HEK293 (cell line): ENCODE results near the gene OSBPL1A.

Experiments
- CTCF ChIA-PET: fragments of 350-600 bp; formaldehyde crosslinking; extraction: SDS; loops from one replicate; lab custom pipeline; 2021; ENCODE audit warnings: antibody characterized with exemption; lab: Yijun Ruan, JAX
- POLR2A ChIA-PET: fragments of 300-600 bp; formaldehyde crosslinking; extraction: SDS; loops from one replicate; lab custom pipeline; 2020; ENCODE audit warnings: antibody characterized with exemption, inconsistent platforms; lab: Yijun Ruan, JAX
- H3K27ac ChIP-seq: fragments of 200-500 bp; sonication (Bioruptor generic); 2 replicates; pipeline ENCODE4 v1.5.1; 2014; ENCODE audit warnings: low read depth, low read length, control low read depth, inconsistent platforms; ENCODE audit errors: extremely low read depth
- H3K36me3 ChIP-seq, 2 experiments: fragments of 200-500 bp in 1 of 2; sonication (Bioruptor generic) in 1 of 2; 1 replicate in 1 of 2; 2 replicates in 1 of 2; pipeline ENCODE4 v1.5.1; 2014 to 2017; ENCODE audit warnings: inconsistent platforms in 2 of 2, low read length in 2 of 2; ENCODE audit not compliant: control insufficient read depth in 2 of 2, insufficient read depth in 1 of 2
- H3K4me1 ChIP-seq: fragments of 200-500 bp; sonication (Bioruptor generic); 2 replicates; pipeline ENCODE4 v1.5.1; 2014; ENCODE audit warnings: mild to moderate bottlenecking, low read length, inconsistent platforms; ENCODE audit not compliant: control insufficient read depth, insufficient read depth
- H3K4me3 ChIP-seq: 2 replicates; pipeline ENCODE4 v1.5.1; 2011; ENCODE audit warnings: low read depth, mild to moderate bottlenecking, control low read depth, low read length, moderate library complexity
- H3K9me3 ChIP-seq: fragments of 200-500 bp; sonication (Bioruptor generic); 2 replicates; pipeline ENCODE4 v1.5.1; 2014; ENCODE audit warnings: low read depth, low read length, inconsistent platforms; ENCODE audit not compliant: control insufficient read depth, insufficient read depth
- PRDM2 ChIP-seq: fragments of 450-650 bp; formaldehyde crosslinking; IDR thresholded peaks from 2 replicates; pipeline ENCODE4 v1.5.1; 2016; ENCODE audit warnings: missing biosample characterization, missing genetic modification characterization, borderline replicate concordance
- ZBTB6 ChIP-seq: fragments of 450-650 bp; formaldehyde crosslinking; IDR thresholded peaks from 2 replicates; pipeline ENCODE4 v1.5.1; 2017; ENCODE audit warnings: missing biosample characterization, missing genetic modification characterization
- ZFHX2 ChIP-seq: fragments of 450-650 bp; formaldehyde crosslinking; conservative IDR thresholded peaks from 2 replicates; pipeline ENCODE4 v1.5.1; 2016; ENCODE audit warnings: missing biosample characterization, missing genetic modification characterization
- ZNF18 ChIP-seq: fragments of 450-650 bp; formaldehyde crosslinking; IDR thresholded peaks from 2 replicates; pipeline ENCODE4 v1.5.1; 2016; ENCODE audit warnings: missing biosample characterization, missing genetic modification characterization
- ZNF391 ChIP-seq: fragments of 450-650 bp; formaldehyde crosslinking; IDR thresholded peaks from 2 replicates; pipeline ENCODE4 v1.5.1; 2016; ENCODE audit warnings: low read depth, missing biosample characterization, missing genetic modification characterization, borderline replicate concordance
- ZNF548 ChIP-seq: fragments of 450-650 bp; formaldehyde crosslinking; IDR thresholded peaks from 2 replicates; pipeline ENCODE4 v1.5.1; 2016; ENCODE audit warnings: missing biosample characterization, missing genetic modification characterization
- ZNF585B ChIP-seq: fragments of 450-650 bp; formaldehyde crosslinking; IDR thresholded peaks from 2 replicates; pipeline ENCODE4 v1.5.1; 2016; ENCODE audit warnings: missing biosample characterization, missing genetic modification characterization
- ZNF654 ChIP-seq: fragments of 450-650 bp; formaldehyde crosslinking; IDR thresholded peaks from 2 replicates; pipeline ENCODE4 v1.5.1; 2016; ENCODE audit warnings: low read depth, missing biosample characterization, missing genetic modification characterization
- ZNF677 ChIP-seq: fragments of 450-650 bp; IDR thresholded peaks from 2 replicates; pipeline ENCODE4 v1.5.0; 2018; ENCODE audit warnings: missing biosample characterization, mild to moderate bottlenecking, missing genetic modification characterization, moderate library complexity
- ZNF768 ChIP-seq: fragments of 450-650 bp; formaldehyde crosslinking; IDR thresholded peaks from 2 replicates; pipeline ENCODE4 v1.5.1; 2018; ENCODE audit warnings: missing biosample characterization, mild to moderate bottlenecking, missing genetic modification characterization
- ZNF830 ChIP-seq: fragments of 450-650 bp; IDR thresholded peaks from 2 replicates; pipeline ENCODE4 v1.5.0; 2018; ENCODE audit warnings: missing biosample characterization, missing genetic modification characterization, low read depth, mild to moderate bottlenecking, moderate library complexity
- ZSCAN23 ChIP-seq: fragments of 450-650 bp; formaldehyde crosslinking; IDR thresholded peaks from 2 replicates; pipeline ENCODE4 v1.5.1; 2016; ENCODE audit warnings: missing biosample characterization, missing genetic modification characterization
- ZSCAN5A ChIP-seq: fragments of 450-650 bp; formaldehyde crosslinking; IDR thresholded peaks from 2 replicates; pipeline ENCODE4 v1.5.1; 2016; ENCODE audit warnings: missing biosample characterization, missing genetic modification characterization

The OSBPL1A gene

DNA sequence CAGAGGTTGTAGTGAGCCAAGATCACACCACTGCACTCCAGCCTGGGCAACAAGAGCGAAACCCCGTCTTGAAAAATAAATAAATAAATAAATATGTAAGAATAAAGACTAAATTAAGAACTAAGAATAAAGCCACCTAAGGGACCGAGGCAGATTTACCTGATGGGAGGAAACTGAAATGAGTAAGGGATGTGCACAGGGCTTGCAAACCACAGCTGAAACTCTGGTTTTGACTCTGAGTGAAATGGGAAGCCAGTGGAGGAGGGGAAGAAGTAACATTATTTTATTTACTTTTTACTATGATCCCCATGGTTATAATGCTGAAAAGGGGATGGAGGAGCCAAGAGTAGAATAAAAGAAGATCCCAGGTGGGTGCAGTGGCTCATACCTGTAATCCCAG lies 151.5 kb downstream of the OSBPL1A start:
- Histone ChIP-seq H3K4me1 (no peaks in the 10 kb centered on the region), H3K27ac (no peak overlapping the region), H3K9me3 (no peaks in the 10 kb centered on the region), H3K36me3 (no peaks in the 10 kb centered on the region), H3K4me3 (no peak overlapping the region)
- no peak for TF ChIP-seq ZBTB6 (tag by site-specific recombination)
- TF ChIP-seq ZNF548 (tag by site-specific recombination) = no peak
- no peak for TF ChIP-seq ZNF18
- TF ChIP-seq ZNF585B (tag by site-specific recombination) = no peak
- TF ChIP-seq ZNF677 (tag by site-specific recombination) = no peak
- no peak for TF ChIP-seq ZSCAN5A (tag by site-specific recombination)
- TF ChIP-seq ZSCAN23 (tag by site-specific recombination) = no peak
- TF ChIP-seq ZFHX2 = no peak
- no peak for TF ChIP-seq ZNF391 (tag by site-specific recombination)
- TF ChIP-seq PRDM2 (tag by site-specific recombination) = no peak
- no peak for TF ChIP-seq ZNF830
- no peak for TF ChIP-seq ZNF654 (tag by site-specific recombination)
- ChIA-PET CTCF (no interaction called here), POLR2A (no interaction called here)

DNA sequence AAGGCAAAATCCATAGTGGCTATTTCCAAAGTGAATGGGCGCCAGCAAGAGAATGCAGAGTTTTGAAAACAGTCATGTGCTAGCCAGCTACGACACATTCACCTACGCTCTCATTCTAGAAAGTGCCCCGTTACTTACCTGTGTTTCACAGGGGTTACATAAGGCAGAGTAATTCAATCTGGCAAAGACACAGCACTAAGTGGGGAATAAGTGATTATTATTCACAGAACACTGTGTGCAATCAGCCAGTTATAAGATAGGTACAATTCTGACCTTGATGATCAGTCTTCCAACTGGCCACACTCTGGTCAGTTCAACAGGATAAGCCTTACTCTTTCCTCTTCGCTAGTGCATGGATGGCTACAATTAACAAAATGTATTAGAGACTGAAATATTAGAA lies 152.9 kb downstream of the OSBPL1A start:
- no peaks in the 10 kb centered on the region for H3K9me3 ChIP-seq
- no peaks in the 10 kb centered on the region for H3K36me3 ChIP-seq
- H3K27ac ChIP-seq = no peak overlapping the region
- no peak for TF ChIP-seq ZNF768
- ChIA-PET POLR2A (no interaction called here), CTCF (no interaction called here)
- no peak overlapping the region for H3K4me3 ChIP-seq
- H3K4me1 ChIP-seq = no peaks in the 10 kb centered on the region
